ENCODE measurements around the gene ATG12.
"Not testable (repeated sequence)": the region's sequence is repeated elsewhere in the genome, so short reads cannot be mapped to it uniquely, and the experiment has no call there.

Gene ATG12

GRCh38 chr5:115843444-115844130 lies 2.2 kb upstream of the ATG12 start:
- DNase-seq (ENCODE audit: insufficient read length, low spot score) (no peak), FAIRE-seq (no peak)

DNA sequence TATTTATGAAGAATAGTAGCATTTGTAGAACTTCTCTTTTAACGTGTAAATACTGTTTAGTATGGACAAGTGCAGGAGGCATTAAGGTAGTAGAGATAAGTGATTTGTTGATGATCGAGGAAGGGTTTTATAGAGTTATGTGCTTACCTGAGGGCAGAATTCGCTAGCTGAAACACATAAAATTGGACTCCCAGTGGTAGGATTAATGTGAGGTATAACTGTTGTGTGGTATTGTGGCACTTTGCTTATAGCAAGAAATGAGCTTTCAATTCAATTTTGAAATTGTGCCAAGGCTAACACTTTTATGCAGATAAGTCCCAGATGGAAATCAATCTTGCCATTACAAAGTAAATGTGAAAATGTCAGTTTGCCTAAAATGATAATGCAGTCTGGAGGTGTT lies 1.6 kb upstream of the ATG12 start:
- FAIRE-seq (no peak), DNase-seq (ENCODE audit: insufficient read length, low spot score) (no peak)

GRCh38 chr5:115842089-115842935 lies 947 bp upstream of the ATG12 start:
- FAIRE-seq (no peak), DNase-seq (ENCODE audit: insufficient read length, low spot score) (peak; percentile 51)

DNA sequence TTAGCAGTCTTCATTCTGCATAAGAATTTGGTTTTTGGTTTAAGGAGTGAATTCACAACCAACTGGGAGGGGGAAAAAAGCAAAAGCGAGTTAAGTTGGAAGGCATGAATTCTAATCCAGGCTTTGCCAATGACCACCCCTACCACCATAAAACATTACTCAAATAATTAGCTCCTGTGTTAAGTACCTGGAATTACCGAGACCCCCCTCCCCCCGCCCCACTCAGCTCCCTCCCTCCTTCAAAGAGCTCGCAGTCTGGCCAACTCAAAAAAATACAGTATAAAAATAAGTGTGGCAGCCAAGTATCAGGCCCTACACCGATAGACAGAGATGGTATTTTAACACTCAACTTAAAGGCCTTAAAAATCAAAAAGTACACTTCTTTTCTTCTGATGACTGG lies 492 bp downstream of the ATG12 start:
- DNase-seq (ENCODE audit: insufficient read length, low spot score) (no peak), FAIRE-seq (no peak)

- no peak for FAIRE-seq
- peak; percentile 51 for DNase-seq (ENCODE audit: insufficient read length, low spot score)
These were observed 2.4 kb downstream of the ATG12 start for GRCh38 chr5:115838885-115839518.

DNA sequence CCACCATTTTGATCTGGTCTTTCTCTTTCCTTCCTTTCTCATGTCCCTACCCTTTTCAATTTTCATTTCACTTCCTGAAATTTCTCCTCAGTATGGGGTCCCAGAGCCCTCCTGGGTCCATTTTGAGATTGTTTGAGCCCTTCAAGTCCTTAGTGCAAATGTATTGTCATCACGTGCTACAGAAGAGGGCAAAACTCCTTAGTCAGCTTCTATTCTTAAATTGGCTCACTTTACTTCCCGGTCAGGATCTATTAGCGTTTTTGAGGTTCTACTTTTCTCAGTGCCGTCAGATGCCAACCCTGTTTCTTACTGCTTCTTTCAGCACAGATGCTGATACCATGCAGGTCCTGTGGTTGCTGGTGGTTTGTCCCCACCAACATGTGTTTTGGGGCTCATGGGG lies 5.9 kb downstream of the ATG12 start:
- DNase-seq (ENCODE audit: insufficient read length, low spot score) (no peak), FAIRE-seq (no peak)

- DNase-seq (ENCODE audit: insufficient read length, low spot score) (peak; percentile 29), FAIRE-seq (no peak)
These were observed 10.1 kb downstream of the ATG12 start for GRCh38 chr5:115831163-115831768.

GRCh38 chr5:115829913-115830312 lies 11.5 kb downstream of the ATG12 start:
- FAIRE-seq, result no peak
- no peak for DNase-seq (ENCODE audit: insufficient read length, low spot score)

- DNase-seq (ENCODE audit: insufficient read length, low spot score) (no peak), FAIRE-seq (no peak)
These were observed 15.4 kb downstream of the ATG12 start for GRCh38 chr5:115825948-115826347.

DNA sequence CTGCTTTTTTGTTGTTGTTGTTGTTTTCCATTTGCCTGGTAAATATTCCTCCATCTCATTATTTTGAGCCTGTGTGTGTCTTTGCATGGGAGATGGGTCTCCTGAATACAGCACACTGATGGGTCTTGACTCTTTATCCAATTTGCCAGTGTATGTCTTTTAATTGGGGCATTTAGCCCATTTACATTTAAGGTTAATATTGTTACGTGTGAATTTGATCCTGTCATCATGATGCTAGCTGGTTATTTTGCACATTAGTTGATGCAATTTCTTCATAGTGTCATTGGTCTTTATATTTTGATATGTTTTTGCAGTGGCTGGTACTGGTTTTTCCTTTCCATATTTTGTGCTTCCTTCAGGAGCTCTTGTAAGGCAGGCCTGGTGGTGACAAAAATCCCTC lies 16.4 kb downstream of the ATG12 start:
- FAIRE-seq; DNase-seq (ENCODE audit: insufficient read length, low spot score): not testable (repeated sequence)

GRCh38 chr5:115820846-115821245 lies 20.5 kb downstream of the ATG12 start:
- no peak for DNase-seq (ENCODE audit: insufficient read length, low spot score)
- no peak for FAIRE-seq

- DNase-seq (ENCODE audit: insufficient read length, low spot score), result no peak
- FAIRE-seq, result no peak
These were observed 22.5 kb downstream of the ATG12 start for GRCh38 chr5:115818821-115819220.

- no peak for DNase-seq (ENCODE audit: insufficient read length, low spot score)
These were observed 24.0 kb downstream of the ATG12 start for GRCh38 chr5:115817386-115817785.

DNA sequence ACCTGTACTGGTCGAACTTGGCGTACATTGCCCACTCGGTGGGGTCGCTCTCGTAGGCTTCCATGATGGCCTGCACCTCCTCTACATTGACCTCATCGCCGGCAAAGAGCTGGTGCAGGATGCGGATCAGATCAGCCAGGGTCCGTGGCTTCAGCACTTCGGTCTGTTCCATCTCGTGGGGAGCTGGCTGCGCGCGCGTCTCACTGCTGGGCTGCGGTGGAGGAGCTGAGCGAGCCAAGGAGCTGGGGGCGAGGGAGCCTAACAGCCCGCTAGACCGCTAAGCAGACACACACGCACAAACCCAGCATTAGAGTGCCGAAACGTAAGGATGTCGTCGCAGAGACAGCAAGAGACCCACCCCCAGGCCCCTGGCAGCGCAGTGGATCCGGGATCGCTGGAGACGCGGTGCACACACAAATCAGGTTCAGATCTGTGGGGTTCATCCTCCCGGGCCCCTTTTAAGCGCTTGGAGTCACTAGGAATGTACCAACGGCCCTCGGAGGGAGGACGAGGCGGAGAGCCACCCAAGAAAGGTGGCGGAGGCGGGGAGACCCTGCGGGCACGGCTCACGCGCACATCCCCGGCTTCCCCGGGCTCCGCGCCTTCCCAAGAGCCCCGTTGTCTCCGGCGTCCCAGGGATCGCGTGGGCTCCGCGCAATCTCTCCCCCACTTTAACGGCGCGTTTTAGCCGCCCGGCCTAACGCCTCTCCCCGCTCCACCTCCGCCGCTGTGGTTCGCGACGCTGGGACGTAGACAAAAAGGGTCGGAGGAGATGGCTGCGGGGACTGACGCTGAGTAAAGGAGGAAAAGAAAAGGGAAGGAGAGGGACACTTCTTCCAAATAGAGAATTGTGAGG lies 24.9 kb downstream of the ATG12 start, which contains the start of gene CDO1:
CDO1 (minus strand) TSS at position 434 of the 856 bp plus-strand sequence; CDS start at position 172, 262 bp downstream.
- peak; percentile 59 for DNase-seq (ENCODE audit: insufficient read length, low spot score)
- FAIRE-seq, result peak; percentile 75

More at GRCh38 chr5:115817386-115817785, 24.0 kb downstream of the ATG12 start:
- no peak for FAIRE-seq

DNA sequence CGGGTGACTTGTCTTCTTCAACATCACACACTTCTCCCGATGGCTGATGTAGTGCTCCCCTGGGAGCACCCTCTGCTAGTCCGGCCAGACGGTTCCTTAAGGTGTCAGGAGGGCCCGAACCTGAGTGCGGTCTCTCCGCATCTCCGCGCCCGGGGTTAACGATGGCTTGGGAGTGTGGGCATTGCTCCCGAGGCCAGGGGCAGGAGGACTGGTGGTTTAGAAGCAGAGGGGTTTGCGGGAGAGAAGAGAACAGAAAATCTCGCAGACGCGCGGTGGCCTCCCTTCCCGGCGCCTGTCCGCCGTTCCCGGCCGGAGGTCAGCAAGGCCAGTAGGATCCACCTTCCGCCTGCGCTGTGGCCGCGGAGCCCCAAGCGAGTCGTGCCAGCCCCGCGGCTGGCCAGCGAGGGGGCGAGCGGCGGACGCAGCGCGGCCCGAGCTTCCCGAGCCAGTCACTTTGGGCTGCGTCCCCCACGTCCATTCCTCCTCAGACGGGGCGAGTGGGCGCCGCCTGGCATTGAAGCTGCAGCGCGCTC lies 25.6 kb downstream of the ATG12 start:
- peak; percentile 12 for DNase-seq (ENCODE audit: insufficient read length, low spot score)
- no peak for FAIRE-seq

DNA sequence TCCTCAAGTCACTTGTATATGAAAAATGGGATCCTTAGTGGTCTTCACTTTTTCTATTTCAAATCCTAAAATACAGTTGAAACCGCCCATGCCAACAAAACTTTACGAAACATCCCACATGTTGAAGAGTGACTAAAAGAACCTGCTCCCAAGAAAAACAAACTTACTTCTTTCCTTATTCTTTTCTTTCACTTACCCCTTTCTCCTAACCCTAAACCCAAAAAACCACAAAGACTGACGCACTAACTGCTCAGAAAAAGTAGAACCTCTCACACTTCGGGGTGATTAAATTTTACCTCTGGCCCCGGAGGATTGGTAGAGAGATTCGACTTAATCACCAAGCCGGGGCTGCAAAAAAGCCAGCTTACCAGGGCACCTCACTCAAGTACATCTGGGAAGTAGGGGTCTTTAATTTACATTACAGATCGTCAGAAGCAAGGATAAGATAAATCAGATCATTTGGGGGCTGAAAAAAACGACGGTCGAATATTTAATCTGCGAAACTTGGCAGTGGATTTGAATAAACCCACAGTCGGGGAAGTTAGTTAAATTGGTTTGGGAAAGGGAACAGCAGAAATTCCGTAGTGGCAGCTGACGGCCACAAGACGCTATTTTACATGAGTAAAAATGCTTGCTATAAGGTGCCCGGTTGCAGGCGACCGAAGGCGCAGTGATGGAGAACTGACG lies 26.2 kb downstream of the ATG12 start:
- DNase-seq (ENCODE audit: insufficient read length, low spot score) (no peak), FAIRE-seq (no peak)

- FAIRE-seq, result no peak
- DNase-seq (ENCODE audit: insufficient read length, low spot score), result no peak
These were observed 27.6 kb downstream of the ATG12 start for GRCh38 chr5:115813719-115814118.

DNA sequence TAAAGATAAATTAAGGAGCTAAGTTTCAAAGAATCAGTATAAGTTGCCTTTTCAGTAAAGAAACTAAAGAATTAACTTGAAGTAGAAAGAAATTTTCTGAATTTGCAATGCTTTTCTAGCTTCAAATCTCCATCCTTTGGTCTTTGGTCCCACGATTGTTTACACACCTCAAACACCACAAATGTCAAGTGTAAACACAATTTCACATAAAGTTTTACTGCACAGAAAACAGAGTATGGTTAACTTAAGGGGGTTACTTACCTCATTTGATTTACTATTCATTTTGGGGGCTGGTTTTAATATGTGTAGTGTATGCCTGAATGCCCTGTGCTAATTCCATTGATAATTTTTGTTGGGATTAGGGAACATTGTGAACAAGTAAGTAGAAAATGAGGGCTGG lies 29.0 kb downstream of the ATG12 start:
- DNase-seq (ENCODE audit: insufficient read length, low spot score) (no peak), FAIRE-seq (no peak)

DNA sequence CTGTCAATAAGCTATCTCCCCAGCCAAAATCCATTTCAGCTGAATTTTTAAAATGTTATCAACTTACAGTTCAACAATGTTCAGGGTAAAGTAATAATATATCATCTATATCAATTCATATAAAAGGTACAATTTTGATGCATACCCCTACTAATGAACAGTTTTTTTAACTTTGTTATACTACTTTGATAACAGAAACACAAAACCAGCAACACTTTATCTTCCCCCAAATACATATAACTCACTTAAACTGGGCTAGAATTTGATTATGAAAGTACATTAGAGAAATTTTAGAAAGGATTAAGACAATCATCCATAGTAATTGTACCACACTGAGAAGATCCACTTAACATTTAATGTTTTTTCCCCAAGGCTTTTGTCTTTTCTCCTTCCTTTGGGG lies 30.0 kb downstream of the ATG12 start:
- no peak for FAIRE-seq

More for the DNA sequence above, 30.0 kb downstream of the ATG12 start:
- DNase-seq (ENCODE audit: insufficient read length, low spot score), result no peak
